Germinal center (tissue), 1 donor: ENCODE results near the gene OCIAD2.
"Not testable (repeated sequence)": the region's sequence is repeated elsewhere in the genome, so short reads cannot be mapped to it uniquely, and the experiment has no call there.

Experiments used
- DNase-seq: peaks from one replicate; pipeline ENCODE4 v3.0.0; 2012; ENCODE audit warnings: mixed read lengths, low spot score

The OCIAD2 gene

DNA sequence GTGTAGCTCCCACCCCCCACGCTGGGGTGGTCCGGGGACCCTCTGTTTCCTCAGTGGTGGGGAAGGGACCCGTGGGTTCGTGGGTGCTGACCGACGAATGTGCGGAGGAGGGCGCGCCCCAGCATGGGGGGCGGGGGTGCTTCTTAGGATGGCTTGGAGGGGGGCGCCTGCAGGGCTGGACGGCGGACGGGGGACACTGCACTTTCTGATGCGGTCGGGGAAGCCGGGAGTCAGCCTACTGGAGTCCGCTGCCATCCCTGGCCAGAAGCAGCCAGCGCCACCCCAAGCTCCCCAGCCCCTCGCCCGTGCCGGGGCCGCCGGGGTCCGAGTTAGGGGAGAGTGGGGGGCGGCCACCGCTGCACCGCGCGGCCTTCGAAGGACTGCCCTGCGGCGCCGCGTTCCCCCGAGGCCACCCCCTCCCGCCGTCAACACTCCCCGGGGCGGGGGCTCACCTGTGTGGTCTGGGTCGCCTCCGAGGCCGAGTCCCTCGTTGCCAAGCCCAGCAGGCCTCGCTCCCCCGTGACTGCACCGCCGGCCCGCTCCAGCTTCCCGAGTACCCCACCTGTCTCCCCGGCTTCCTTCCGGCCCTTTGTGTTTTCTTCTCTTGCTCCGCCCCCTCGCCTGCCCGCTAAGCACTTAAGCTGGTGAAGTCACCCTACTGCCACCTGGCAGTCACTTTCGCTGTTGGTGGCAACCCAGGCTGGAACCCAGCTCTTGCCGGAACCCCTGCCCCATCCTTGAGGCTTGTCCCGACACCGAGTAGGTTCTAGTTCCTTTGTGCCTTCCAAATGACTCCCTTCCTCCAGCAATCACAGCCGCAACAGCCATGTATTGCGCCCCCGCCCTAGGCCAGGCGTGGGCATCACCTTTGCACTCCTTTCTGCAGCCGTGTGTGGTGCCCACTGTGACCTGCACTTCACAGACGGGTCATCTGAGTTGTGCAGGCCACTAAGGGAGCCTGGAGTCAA lies at the start of gene OCIAD2:
TSS of gene OCIAD2 (minus strand) at position 569 of the 968 bp plus-strand sequence. CDS start 2,225 bp downstream, outside the sequence.
- peak; percentile 91 for DNase-seq

- DNase-seq = no peak
Observed at GRCh38 chr4:48954314-48954713, 47.7 kb upstream of the OCIAD2 start.

GRCh38 chr4:48949518-48950219 lies 43.1 kb upstream of the OCIAD2 start:
- no peak for DNase-seq

GRCh38 chr4:48949086-48949485 lies 42.5 kb upstream of the OCIAD2 start:
- no peak for DNase-seq

- no peak for DNase-seq
Observed at GRCh38 chr4:48947731-48948130, 41.2 kb upstream of the OCIAD2 start.

DNA sequence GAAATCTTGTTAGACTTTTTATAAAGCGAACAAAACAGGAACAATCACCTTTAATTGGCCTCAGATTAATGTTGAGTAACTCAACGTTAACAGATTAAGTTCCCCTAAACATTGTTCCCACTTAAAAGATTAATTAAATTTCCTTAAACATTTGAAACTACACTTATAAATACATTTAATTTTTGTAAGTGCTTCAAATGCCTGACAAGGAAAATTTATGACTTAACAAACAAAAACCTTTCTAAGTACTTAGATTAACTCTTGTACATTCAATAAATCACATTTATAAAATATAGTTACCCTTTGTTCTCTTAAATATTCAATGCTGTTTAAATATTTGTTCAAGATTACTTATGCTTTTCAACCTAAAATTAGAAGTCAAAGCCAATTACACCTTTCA lies 39.4 kb upstream of the OCIAD2 start:
- no peak for DNase-seq

- DNase-seq = no peak
Observed at GRCh38 chr4:48944756-48945241, 38.2 kb upstream of the OCIAD2 start.

GRCh38 chr4:48944252-48944651 lies 37.7 kb upstream of the OCIAD2 start:
- DNase-seq = no peak

- DNase-seq = no peak
Observed at GRCh38 chr4:48943387-48943786, 36.8 kb upstream of the OCIAD2 start.

- no peak for DNase-seq
Observed at GRCh38 chr4:48939785-48940184, 33.2 kb upstream of the OCIAD2 start.

- DNase-seq = no peak
Observed at GRCh38 chr4:48938831-48939230, 32.3 kb upstream of the OCIAD2 start.

- no peak for DNase-seq
Observed at GRCh38 chr4:48937033-48937432, 30.5 kb upstream of the OCIAD2 start.

- DNase-seq = no peak
Observed at GRCh38 chr4:48931459-48931858, 24.9 kb upstream of the OCIAD2 start.

DNA sequence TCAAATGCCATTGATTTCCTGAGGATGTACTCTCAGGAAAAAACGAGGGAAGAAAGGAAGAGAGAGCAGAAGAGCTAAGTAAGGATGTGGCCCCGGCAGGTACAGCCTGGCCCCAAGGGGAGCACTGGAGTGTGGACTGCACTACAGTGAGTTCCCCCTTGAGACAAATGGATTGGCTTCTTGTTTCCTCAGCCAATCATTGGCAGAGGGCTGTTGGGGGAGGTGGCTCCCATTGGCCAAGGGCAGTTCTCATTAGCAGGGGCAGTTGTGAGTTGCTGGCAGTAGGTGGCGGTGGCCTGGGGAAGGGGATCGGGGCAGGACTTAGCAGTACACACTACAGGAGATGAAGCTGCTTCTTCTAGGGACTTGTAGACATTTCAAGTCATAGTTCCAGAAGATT lies 24.1 kb upstream of the OCIAD2 start:
- DNase-seq = peak; percentile 11

GRCh38 chr4:48924416-48924815 lies 17.8 kb upstream of the OCIAD2 start:
- DNase-seq = no peak

GRCh38 chr4:48923065-48923464 lies 16.5 kb upstream of the OCIAD2 start:
- DNase-seq = not testable (repeated sequence)

GRCh38 chr4:48914311-48914710 lies 7.7 kb upstream of the OCIAD2 start:
- DNase-seq = no peak

- DNase-seq = no peak
Observed at GRCh38 chr4:48913346-48913745, 6.8 kb upstream of the OCIAD2 start.

DNA sequence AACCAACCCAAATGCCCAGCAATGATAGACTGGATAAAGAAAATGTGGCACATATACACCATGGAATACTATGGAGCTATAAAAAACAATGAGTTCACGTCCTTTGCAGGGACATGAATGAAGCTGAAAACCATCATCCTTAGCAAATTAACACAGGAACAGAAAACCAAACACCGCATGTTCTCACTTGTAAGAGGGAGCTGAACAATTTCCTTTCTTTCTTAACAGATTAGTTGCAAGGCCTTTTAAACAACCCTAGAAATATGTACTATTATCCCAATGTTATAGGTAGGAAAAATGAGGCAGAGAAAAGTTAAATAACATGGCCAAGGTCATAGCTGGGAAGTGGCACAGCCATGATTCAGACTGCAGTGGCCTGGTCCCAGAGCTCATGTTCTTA lies 5.8 kb upstream of the OCIAD2 start:
- no peak for DNase-seq

- DNase-seq = no peak
Observed at GRCh38 chr4:48910511-48910910, 3.9 kb upstream of the OCIAD2 start.

DNA sequence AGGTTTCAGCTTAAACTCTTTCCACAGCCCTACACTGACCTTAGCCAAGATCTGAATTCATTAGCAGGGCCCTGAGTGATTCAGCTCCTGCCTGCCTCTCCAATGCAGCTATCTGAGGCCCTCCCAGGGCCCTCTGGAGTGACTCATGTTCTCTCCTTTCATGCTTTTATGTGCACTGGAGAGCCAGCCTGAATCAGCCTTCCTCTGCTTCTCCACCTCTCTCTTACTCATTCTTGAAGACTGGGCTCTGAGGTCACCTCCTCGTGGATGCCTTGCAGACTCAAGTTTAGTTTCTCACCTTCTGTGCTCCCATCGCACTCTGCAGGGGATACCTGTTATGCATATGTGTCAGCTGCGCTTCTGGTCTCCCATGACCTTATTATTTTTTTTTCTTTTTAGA lies 3.1 kb upstream of the OCIAD2 start:
- DNase-seq = no peak

DNA sequence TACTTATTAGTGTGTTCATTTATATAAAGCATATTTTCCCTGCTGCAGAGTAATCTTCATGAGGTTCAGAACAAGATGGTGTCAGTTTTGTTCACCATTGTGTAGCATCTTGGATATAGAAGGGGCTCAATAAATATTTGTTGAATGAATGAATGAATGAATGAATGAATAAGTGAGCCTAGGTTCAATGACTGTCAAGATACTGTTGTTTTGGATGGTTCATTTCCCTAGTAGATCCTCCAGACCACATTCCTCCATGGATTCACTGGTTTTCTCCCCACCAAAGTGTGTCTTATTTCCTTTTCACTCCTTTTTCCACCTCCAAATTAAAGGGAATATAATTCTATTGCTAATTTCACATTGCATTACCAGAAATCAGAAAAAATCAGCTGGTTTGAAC lies 2.1 kb upstream of the OCIAD2 start:
- no peak for DNase-seq
